ENCODE data around the gene NCK2. TPM values are rescaled to one million over a fixed set of nuclear protein-coding genes. Genes with fewer than 3 reads are reported as not detected.

The NCK2 gene
- total and polyA plus RNA-seq, 9 of the 15 experiments (the other 6 are each of a cell fraction or from before 2014, with no cell fraction given): 0.90 to 27.9 (median 15.9) TPM

DNA sequence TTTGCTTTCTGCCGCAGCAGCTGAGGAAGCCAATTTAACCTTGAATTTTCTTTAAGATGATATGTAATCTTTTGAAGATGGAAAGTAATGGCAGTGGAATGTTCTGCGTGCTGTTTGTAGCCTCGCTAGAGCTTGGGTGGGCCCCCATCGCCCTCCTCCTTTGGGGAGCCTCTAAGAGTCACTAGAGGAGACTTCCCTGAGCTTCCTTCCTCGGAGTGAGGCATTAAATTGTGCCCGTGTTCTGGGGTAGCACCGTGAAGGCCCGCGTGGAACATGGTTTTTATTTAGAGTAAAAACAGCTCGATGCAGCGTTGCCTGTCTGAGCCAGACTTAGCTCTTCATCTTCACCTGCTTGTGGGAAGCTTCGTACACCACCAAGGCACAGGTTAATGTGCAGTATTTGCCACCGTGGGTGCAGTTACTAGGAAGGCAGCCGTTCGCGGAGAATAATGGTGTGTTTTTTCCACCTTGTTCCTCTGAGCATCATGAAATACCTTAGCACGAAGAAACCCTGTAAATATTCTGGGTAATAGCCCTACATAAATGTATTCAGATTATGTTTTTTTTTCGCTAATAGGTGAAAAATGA is 38.5 kb downstream of the NCK2 start (continued):
- TF ChIP-seq, protein P1, sequence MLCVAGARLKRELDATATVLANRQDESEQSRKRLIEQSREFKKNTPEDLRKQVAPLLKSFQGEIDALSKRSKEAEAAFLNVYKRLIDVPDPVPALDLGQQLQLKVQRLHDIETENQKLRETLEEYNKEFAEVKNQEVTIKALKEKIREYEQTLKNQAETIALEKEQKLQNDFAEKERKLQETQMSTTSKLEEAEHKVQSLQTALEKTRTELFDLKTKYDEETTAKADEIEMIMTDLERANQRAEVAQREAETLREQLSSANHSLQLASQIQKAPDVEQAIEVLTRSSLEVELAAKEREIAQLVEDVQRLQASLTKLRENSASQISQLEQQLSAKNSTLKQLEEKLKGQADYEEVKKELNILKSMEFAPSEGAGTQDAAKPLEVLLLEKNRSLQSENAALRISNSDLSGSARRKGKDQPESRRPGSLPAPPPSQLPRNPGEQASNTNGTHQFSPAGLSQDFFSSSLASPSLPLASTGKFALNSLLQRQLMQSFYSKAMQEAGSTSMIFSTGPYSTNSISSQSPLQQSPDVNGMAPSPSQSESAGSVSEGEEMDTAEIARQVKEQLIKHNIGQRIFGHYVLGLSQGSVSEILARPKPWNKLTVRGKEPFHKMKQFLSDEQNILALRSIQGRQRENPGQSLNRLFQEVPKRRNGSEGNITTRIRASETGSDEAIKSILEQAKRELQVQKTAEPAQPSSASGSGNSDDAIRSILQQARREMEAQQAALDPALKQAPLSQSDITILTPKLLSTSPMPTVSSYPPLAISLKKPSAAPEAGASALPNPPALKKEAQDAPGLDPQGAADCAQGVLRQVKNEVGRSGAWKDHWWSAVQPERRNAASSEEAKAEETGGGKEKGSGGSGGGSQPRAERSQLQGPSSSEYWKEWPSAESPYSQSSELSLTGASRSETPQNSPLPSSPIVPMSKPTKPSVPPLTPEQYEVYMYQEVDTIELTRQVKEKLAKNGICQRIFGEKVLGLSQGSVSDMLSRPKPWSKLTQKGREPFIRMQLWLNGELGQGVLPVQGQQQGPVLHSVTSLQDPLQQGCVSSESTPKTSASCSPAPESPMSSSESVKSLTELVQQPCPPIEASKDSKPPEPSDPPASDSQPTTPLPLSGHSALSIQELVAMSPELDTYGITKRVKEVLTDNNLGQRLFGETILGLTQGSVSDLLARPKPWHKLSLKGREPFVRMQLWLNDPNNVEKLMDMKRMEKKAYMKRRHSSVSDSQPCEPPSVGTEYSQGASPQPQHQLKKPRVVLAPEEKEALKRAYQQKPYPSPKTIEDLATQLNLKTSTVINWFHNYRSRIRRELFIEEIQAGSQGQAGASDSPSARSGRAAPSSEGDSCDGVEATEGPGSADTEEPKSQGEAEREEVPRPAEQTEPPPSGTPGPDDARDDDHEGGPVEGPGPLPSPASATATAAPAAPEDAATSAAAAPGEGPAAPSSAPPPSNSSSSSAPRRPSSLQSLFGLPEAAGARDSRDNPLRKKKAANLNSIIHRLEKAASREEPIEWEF (CRISPR knock-in tag; IDR thresholded peaks at IDR 0.05): no peak
- TF ChIP-seq JUNB (CRISPR knock-in tag; conservative IDR thresholded peaks at IDR 0.05): no peak

DNA sequence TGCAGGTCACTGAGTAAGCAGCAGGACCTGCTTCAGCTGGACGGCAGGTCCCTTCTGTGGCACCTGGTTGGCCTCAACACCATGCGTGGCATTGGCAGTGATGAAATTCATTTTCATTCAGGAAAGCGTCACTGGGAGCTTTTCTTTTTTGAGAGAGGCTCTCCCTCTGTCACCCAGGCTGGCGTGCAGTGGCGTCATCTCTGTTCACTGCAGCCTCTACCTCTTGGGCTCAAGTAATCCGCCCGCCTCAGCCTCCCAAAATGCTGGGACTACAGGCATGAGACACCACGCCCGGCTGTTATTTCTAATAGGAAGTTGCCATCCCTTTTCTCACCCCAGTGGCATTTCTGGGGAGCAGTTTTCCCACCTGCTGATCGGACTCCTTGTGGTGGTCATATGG is 39.3 kb downstream of the NCK2 start:
- Histone ChIP-seq H3K36me3 (ENCODE audit: control insufficient read depth, insufficient read depth, low read length) (no peaks in the 10 kb centered on the region), H3K9me1 (ENCODE audit: control insufficient read depth, insufficient read depth, low read length) (no peaks in the 10 kb centered on the region), H3K27ac (ENCODE audit: extremely low read depth, low read depth, low read length) (no peak overlapping the region), H3K4me3 (no peak overlapping the region), H3K4me2 (ENCODE audit: insufficient read depth, low read length) (no peak overlapping the region), H3K9me3 (replicated peaks; ENCODE audit: control insufficient read depth, insufficient read depth, low read depth, low read length) (no peaks in the 10 kb centered on the region), H3K27me3 (ENCODE audit: control insufficient read depth in 2 of 2, insufficient read depth in 2 of 2, low read length in 2 of 2) (no peaks in the 10 kb centered on the region), H3K4me1 (replicated peaks in 1 of 2; ENCODE audit: control insufficient read depth in 2 of 2, insufficient read depth in 2 of 2, low read length in 2 of 2) (peaks cover 12 to 13% of the 10 kb centered on the region in 2 experiments), H4K20me1 (replicated peaks; ENCODE audit: control insufficient read depth, insufficient read depth, low read length) (peaks cover 14% of the 10 kb centered on the region), H3K9ac (ENCODE audit: insufficient read depth in 1 of 2, low read depth in 2 of 2, low read length in 2 of 2) (no peak overlapping the region), H3K79me2 (ENCODE audit: control insufficient read depth, insufficient read depth, low read length) (no peaks in the 10 kb centered on the region), H2AFZ (ENCODE audit: low read depth, low read length) (no peak overlapping the region)
- ATAC-seq (no peak), DNase-seq (ENCODE audit: extremely low read depth in 1 of 4, low spot score in 3 of 4) (no peak), FAIRE-seq (no peak)
- intact Hi-C loops (cut with micrococcal nuclease): no loop called here
- ChIA-PET POLR2A (interaction anchor here (0.6 kb wide), 1 partner anchor 230 kb away, joined by 3 read pairs; no protein-coding TSS in a partner anchor), CTCF (ENCODE audit: low intra/inter-chr PET ratio) (no interaction called here)
- BruUV-seq (replicated peaks): no TSS peak
- 89% methylated on average over 10 of the region's 10 CpGs for WGBS (ENCODE audit: insufficient coverage, low coverage, missing lambda C conversion rate)
- in situ Hi-C loops (cut with MboI): loop anchor here (10.0 kb wide), 1 partner anchor 439 kb away; no protein-coding TSS in a partner anchor
- TF ChIP-seq ZFX (CRISPR knock-in tag; IDR thresholded peaks at IDR 0.05): no peak
- TF ChIP-seq SNRNP70 (optimal IDR thresholded peaks at IDR 0.05; ENCODE audit: low read depth, low read length): no peak
- TF ChIP-seq, protein P2, sequence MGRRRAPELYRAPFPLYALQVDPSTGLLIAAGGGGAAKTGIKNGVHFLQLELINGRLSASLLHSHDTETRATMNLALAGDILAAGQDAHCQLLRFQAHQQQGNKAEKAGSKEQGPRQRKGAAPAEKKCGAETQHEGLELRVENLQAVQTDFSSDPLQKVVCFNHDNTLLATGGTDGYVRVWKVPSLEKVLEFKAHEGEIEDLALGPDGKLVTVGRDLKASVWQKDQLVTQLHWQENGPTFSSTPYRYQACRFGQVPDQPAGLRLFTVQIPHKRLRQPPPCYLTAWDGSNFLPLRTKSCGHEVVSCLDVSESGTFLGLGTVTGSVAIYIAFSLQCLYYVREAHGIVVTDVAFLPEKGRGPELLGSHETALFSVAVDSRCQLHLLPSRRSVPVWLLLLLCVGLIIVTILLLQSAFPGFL (CRISPR knock-in tag; IDR thresholded peaks at IDR 0.05): no peak
- no peak for TF ChIP-seq EHMT2 (IDR thresholded peaks at IDR 0.05)
- no peak for TF ChIP-seq IRF2 (CRISPR knock-in tag; IDR thresholded peaks at IDR 0.05)
- no peak for TF ChIP-seq NFRKB (IDR thresholded peaks at IDR 0.05; ENCODE audit: low read depth)
- no peak for TF ChIP-seq PHTF2 (CRISPR knock-in tag; IDR thresholded peaks at IDR 0.05)
- TF ChIP-seq SMAD2 (IDR thresholded peaks at IDR 0.05; ENCODE audit: low read depth, low read length): no peak
- no peak for TF ChIP-seq HCFC1 (IDR thresholded peaks at IDR 0.05; ENCODE audit: low read depth, low read length)
- TF ChIP-seq MTA3 (IDR thresholded peaks at IDR 0.05; ENCODE audit: borderline replicate concordance): no peak

Data from K562 (cell line).